Heart left ventricle (tissue), 16 donors: Measurements from ENCODE around the gene NR5A2. TPM values are rescaled to one million over a fixed set of nuclear protein-coding genes. Genes with fewer than 3 reads are reported as not detected.

Source experiments
- ATAC-seq, 4 donors: fragments of 200-7000 bp; cut with Tn5 transposase; one replicate each; pipeline ENCODE4 v1.9.1; 2020 to 2022; ENCODE audit warnings: moderate library complexity in 4 of 4, mild to moderate bottlenecking in 3 of 4, moderate number of reproducible peaks in 1 of 4
- DNase-seq, 5 donors: peaks; one replicate each; pipeline ENCODE4 v3.0.0-alpha.2; 2020
- H3K27ac ChIP-seq, 12 donors: fragments of 200-600 bp; sonication (generic) in 4 of 12; one replicate each; pipeline versions ENCODE4 v1.5.0 to v1.8.0; 2016 to 2022; ENCODE audit warnings: mild to moderate bottlenecking in 2 of 12
- H3K27me3 ChIP-seq, 9 donors: fragments of 200-600 bp; sonication (generic) in 2 of 9; one replicate each; pipeline versions ENCODE4 v1.5.1 to v1.8.0; 2016 to 2022; ENCODE audit warnings: mild to moderate bottlenecking in 3 of 9
- H3K36me3 ChIP-seq, 9 donors: fragments of 200-600 bp; sonication (generic) in 2 of 9; one replicate each; pipeline versions ENCODE4 v1.5.0 to v1.8.0; 2018 to 2022; ENCODE audit warnings: mild to moderate bottlenecking in 2 of 9
- H3K4me1 ChIP-seq, 12 donors: fragments of 200-600 bp; sonication (generic) in 4 of 12; one replicate each; pipeline versions ENCODE4 v1.5.0 to v1.8.0; 2016 to 2022; ENCODE audit warnings: mild to moderate bottlenecking in 3 of 12
- H3K4me3 ChIP-seq, 12 donors: fragments of 200-600 bp; sonication (generic) in 4 of 12; one replicate each; pipeline versions ENCODE4 v1.5.0 to v1.8.0; 2017 to 2022; ENCODE audit warnings: mild to moderate bottlenecking in 9 of 12, moderate library complexity in 4 of 12
- H3K9me3 ChIP-seq, 12 donors: fragments of 200-600 bp; sonication (generic) in 4 of 12; one replicate each; pipeline versions ENCODE4 v1.5.0 to v1.8.0; 2016 to 2022; ENCODE audit warnings: mild to moderate bottlenecking in 1 of 12
- CTCF ChIP-seq, 12 donors: fragments of 200-600 bp; sonication (generic) in 4 of 12; IDR thresholded peaks; one replicate each; pipeline versions ENCODE4 v1.5.0 to v1.8.0; 2018 to 2022; ENCODE audit warnings: antibody characterized with exemption in 12 of 12, mild to moderate bottlenecking in 5 of 12
- POLR2A ChIP-seq, 2 donors: fragments of 450-650 bp; IDR thresholded peaks; one replicate each; pipeline ENCODE4 v1.6.1; 2017; ENCODE audit warnings: antibody characterized with exemption in 2 of 2, mild to moderate bottlenecking in 2 of 2, moderate library complexity in 2 of 2
- WGBS, 4 donors: extraction: QIAGEN DNeasy Blood & Tissue Kit in 2 of 4; methylation state at CpG; one replicate each; pipeline versions ENCODE4 v1.1.5 to v1.1.7; 2013 to 2018; 5-methylcytosine and 5-hydroxymethylcytosine counted together
- intact Hi-C, 10 donors: fragments of 100-400 bp; cut with DNase I; formaldehyde crosslinking; loops; one replicate each; pipeline versions ENCODE4 v1.11.1 to v1.14.2; 2022
- long read RNA-seq, 3 donors: library from polyadenylated mRNA; unstranded; transcript quantifications; one replicate each; pipeline ENCODE4 v2.0.0, GENCODE V29; 2020 to 2021
- polyA plus RNA-seq, 2 donors: library from polyadenylated mRNA; stranded (reverse); fragments of 200-250 nt; gene quantifications; one replicate each; pipeline ENCODE4 v1.2.3, GENCODE V29; 2013
- total RNA-seq, 9 donors: library from RNA; depleted of rRNA in 2 of 9; stranded (reverse); fragments of >200 nt in 2 of 9; fragmentation: NEBNext Ultra II Directional in 3 of 9; extraction: Animal tissue kit (Norgen Biotek cat#: 25700) in 3 of 9; gene quantifications; one replicate each; pipeline versions ENCODE4 v1.1.0 to v1.2.4, GENCODE V29; 2016 to 2023
- donor health status: ischemic (EF 13 %, LVEDD 7.1; RV severe dilation, severe dysfunction).
- donor health status: healthy with polysubstance abuse.
- donor health status: DM: no; HTN: yes; CAD: no.
- donor health status: DM: no; HTN: no; CAD: no.
- donor health status: ischemic (EF 25% LVEDD 6.9; RV normal size, moderate dysfunction).
- donor health status: ischemic (EF 25% LVEDD 5.7; RV mildly dilated, moderate dysfunction).
- donor health status: healthy.
- donor health status: DM: yes; HTN: yes; CAD: no.
- donor health status: ischemic (EF 35%, LVEDD 5.7; RV mildly dilated, moderate dysfunction).
- donor health status: nonischemic (EF 11% LVEDD 7.7; RV severe dilation, severe dysfunction).
- donor health status: DM: yes; HTN: yes; CAD: no.
- donor health status: PGD.
- donor health status: ischemic (EF 29% LVEDD 5.4; RV normal size, mild dysfunction).
- donor health status: nonischemic (EF 23%, LVEDD 6.1; RV moderate dilation, normal function).

The NR5A2 gene
- total RNA-seq: 1 to 10 TPM in 7 of 9 donors, under 1 TPM in 2; 0.44 to 2.7 (median 1.2) TPM
- polyA plus RNA-seq: under 1 TPM; 0.30 to 0.69 TPM
- long read RNA-seq, donor 1, partial matches to known transcripts: 0 of 1 reads
- long read RNA-seq, donor 1, other reads (novel, unspliced or antisense): 1 of 1 reads
- long read RNA-seq, donor 2, partial matches to known transcripts: 0 of 2 reads
- long read RNA-seq, donor 2, other reads (novel, unspliced or antisense): 2 of 2 reads
- long read RNA-seq, donor 3: 0 reads

GRCh38 chr1:200027264-200027823 lies at the start of gene NR5A2:
Gene NR5A2, plus strand, starts transcription at chr1:200027710. Its CDS starts 138 bp downstream, at chr1:200027848.
- Histone ChIP-seq H3K36me3 (no peaks in the 10 kb centered on the region), H3K27ac (peak within 1 kb of the TSS in 3 of 12 donors; percentile 36 to 50 (median 39)), H3K4me1 (peaks cover 0 to 17% (median 5%) of the 10 kb centered on the region in 12 donors), H3K9me3 (no peaks in the 10 kb centered on the region), H3K27me3 (peaks cover 8 to 81% (median 48%) of the 10 kb centered on the region in 9 donors), H3K4me3 (peak within 1 kb of the TSS in 9 of 12 donors; percentile 29 to 65 (median 59))
- ATAC-seq (no peak), DNase-seq (no peak)
- 85 to 95% (median 93%) methylated on average over 1 of the region's 1 CpG for WGBS, 4 donors
- intact Hi-C loops: no loop called here
- TF ChIP-seq POLR2A (IDR thresholded peaks at IDR 0.05) (no peak), CTCF (IDR thresholded peaks at IDR 0.05) (no peak)

GRCh38 chr1:199978408-199978940 lies 49.0 kb upstream of the NR5A2 start:
- no peaks in the 10 kb centered on the region for H3K9me3 ChIP-seq
- intact Hi-C loops: no loop called here
- ATAC-seq (peak in 1 of 4 donors; percentile 50), DNase-seq (peak in 1 of 5 donors; percentile 10)
- no peaks in the 10 kb centered on the region for H3K36me3 ChIP-seq
- no peaks in the 10 kb centered on the region for H3K27me3 ChIP-seq
- H3K4me1 ChIP-seq: peaks cover 0 to 5% (median 0%) of the 10 kb centered on the region in 12 donors
- no peak overlapping the region for H3K4me3 ChIP-seq
- no peak overlapping the region for H3K27ac ChIP-seq
- TF ChIP-seq CTCF (IDR thresholded peaks at IDR 0.05) (no peak), POLR2A (IDR thresholded peaks at IDR 0.05) (no peak)
- WGBS, 4 donors: 35 to 58% (median 44%) methylated on average over 7 of the region's 7 CpGs

DNA sequence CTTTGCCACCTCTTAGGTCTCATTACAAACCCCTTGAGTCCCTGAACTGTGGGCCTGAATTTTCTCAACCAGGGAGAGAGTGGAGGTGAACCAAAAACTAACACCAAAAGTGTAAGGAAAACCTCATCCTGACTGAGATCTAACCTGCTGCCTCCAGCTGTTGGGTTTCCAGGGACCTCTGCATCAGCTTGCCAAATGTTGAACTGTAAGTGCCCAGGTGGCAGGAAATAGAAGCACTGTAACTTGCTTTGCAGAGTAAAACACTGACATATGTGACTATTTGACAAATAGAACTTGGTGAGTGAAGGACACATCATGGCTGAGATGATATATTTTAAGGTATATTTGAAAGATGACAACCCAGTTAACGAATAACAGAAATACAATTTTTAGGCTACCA lies 48.4 kb upstream of the NR5A2 start:
- intact Hi-C loops: no loop called here
- no peak overlapping the region for H3K27ac ChIP-seq
- WGBS, 4 donors: 85 to 96% (median 94%) methylated on average over 1 of the region's 1 CpG
- ATAC-seq (no peak), DNase-seq (no peak)
- no peaks in the 10 kb centered on the region for H3K9me3 ChIP-seq
- H3K36me3 ChIP-seq: no peaks in the 10 kb centered on the region
- no peak for TF ChIP-seq POLR2A (IDR thresholded peaks at IDR 0.05)
- no peak for TF ChIP-seq CTCF (IDR thresholded peaks at IDR 0.05)
- peaks cover 0 to 5% (median 0%) of the 10 kb centered on the region in 12 donors for H3K4me1 ChIP-seq
- no peak overlapping the region for H3K4me3 ChIP-seq
- no peaks in the 10 kb centered on the region for H3K27me3 ChIP-seq

DNA sequence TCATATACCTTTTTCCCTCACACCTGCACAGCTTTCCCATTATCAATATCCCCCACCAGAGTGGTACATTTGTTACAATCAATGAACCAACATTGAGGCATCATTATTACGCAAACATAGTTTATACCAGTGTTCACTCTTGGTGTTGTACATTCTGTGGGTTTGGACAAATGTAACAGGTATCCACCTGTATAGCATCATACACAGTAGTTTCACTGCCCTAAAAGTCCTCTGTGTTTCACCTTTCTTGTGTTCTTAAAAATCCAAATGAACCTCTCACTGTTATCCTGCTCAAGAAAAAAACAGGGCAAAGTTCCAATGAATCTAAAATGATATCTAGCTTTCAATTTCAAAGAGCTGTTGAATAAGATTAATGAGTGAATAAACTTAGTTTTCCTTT lies 45.9 kb upstream of the NR5A2 start:
- DNase-seq: no peak
- WGBS, 4 donors: 94 to 99% (median 97%) methylated on average over 1 of the region's 1 CpG
- no peaks in the 10 kb centered on the region for H3K9me3 ChIP-seq
- no peak overlapping the region for H3K27ac ChIP-seq
- H3K4me3 ChIP-seq: no peak overlapping the region
- H3K36me3 ChIP-seq: no peaks in the 10 kb centered on the region
- intact Hi-C loops: no loop called here
- TF ChIP-seq CTCF (IDR thresholded peaks at IDR 0.05): no peak
- no peak for TF ChIP-seq POLR2A (IDR thresholded peaks at IDR 0.05)
- H3K27me3 ChIP-seq: no peaks in the 10 kb centered on the region
- ATAC-seq: no peak
- peaks cover 0 to 5% (median 0%) of the 10 kb centered on the region in 12 donors for H3K4me1 ChIP-seq
